MCF 10A (cell line): ENCODE results near the gene CKAP2. TPM values are rescaled to one million over a fixed set of nuclear protein-coding genes. Genes with fewer than 3 reads are reported as not detected.

Experiments
- BruUV-seq: library from RNA; stranded (reverse); fragments of 400-500 nt; replicated peaks from 2 replicates; lab custom pipeline; 2021; lab: Mats Ljungman, UMichigan
- CTCF ChIA-PET: fragments of 300-600 bp; sonication (Branson Sonifier 250); formaldehyde crosslinking; extraction: SDS; loops from one replicate; lab custom pipeline; 2021; ENCODE audit warnings: antibody characterized with exemption, inconsistent platforms; lab: Yijun Ruan, JAX
- POLR2A ChIA-PET: fragments of 300-600, 350-650 bp; sonication (Branson Sonifier 250); formaldehyde crosslinking; extraction: SDS; loops from one replicate; lab custom pipeline; 2020; ENCODE audit warnings: antibody characterized with exemption, inconsistent platforms; lab: Yijun Ruan, JAX
- DNase-seq: peaks from one replicate; pipeline ENCODE4 v3.0.0-alpha.2; 2018; ENCODE audit not compliant: unreplicated experiment
- H3K27ac Mint-ChIP-seq: one replicate; pipeline ENCODE4 v1.8.0; 2022; ENCODE audit warnings: mild to moderate bottlenecking, low read depth, mixed read lengths; ENCODE audit not compliant: unreplicated experiment
- H3K27me3 Mint-ChIP-seq: one replicate; pipeline ENCODE4 v1.8.0; 2022; ENCODE audit warnings: mixed read lengths; ENCODE audit not compliant: insufficient read depth, unreplicated experiment
- H3K36me3 Mint-ChIP-seq: one replicate; pipeline ENCODE4 v1.8.0; 2022; ENCODE audit warnings: mild to moderate bottlenecking, moderate library complexity, mixed read lengths; ENCODE audit not compliant: insufficient read depth, unreplicated experiment
- H3K4me1 Mint-ChIP-seq: one replicate; pipeline ENCODE4 v1.8.0; 2022; ENCODE audit warnings: mixed read lengths; ENCODE audit not compliant: insufficient read depth, unreplicated experiment
- H3K4me3 Mint-ChIP-seq: one replicate; pipeline ENCODE4 v1.8.0; 2022; ENCODE audit warnings: mild to moderate bottlenecking, moderate library complexity, mixed read lengths; ENCODE audit not compliant: unreplicated experiment
- H3K9me3 Mint-ChIP-seq: one replicate; pipeline ENCODE4 v1.8.0; 2022; ENCODE audit warnings: mixed read lengths; ENCODE audit not compliant: unreplicated experiment
- CTCF ChIP-seq: fragments of 200-600 bp; IDR thresholded peaks from one replicate; pipeline ENCODE4 v1.8.0; 2022; ENCODE audit warnings: antibody characterized with exemption, mild to moderate bottlenecking; ENCODE audit not compliant: unreplicated experiment
- intact Hi-C: fragments of 100-400 bp; cut with micrococcal nuclease; formaldehyde crosslinking; loops from 2 replicates; pipeline ENCODE4 v1.14.1; 2022
- total RNA-seq: library from RNA; stranded (reverse); gene quantifications from 2 replicates; pipeline ENCODE4 v1.2.3, GENCODE V29; 2022

CKAP2 gene
- total RNA-seq, 1 experiment from 2014 or later: 50.7 TPM

DNA sequence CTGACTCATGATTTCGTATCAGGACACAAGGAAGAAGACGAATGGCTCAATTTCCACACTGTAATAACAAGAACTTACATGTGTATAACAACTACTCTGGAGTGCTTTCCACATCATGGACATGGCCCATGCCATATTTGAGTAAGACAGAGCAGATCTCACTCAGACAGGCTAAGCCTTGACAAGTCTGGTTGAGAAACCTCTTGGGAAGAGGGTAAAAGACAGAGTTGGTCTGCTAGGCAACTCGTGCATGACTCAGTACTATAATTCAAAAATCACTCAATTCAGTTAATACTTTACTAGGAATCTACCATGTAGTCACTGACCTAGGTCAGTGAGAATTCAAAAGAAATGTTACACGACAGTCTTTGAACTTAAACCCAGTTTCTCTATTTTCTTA, 43.6 kb upstream of the CKAP2 start:
- Mint-ChIP-seq H3K9me3 (no peaks in the 10 kb centered on the region), H3K4me3 (no peak overlapping the region), H3K27ac (peak overlapping the region; percentile 88), H3K36me3 (peaks cover 34% of the 10 kb centered on the region), H3K27me3 (no peaks in the 10 kb centered on the region), H3K4me1 (peaks cover 33% of the 10 kb centered on the region)
- peak; percentile 89 for DNase-seq
- ChIA-PET POLR2A (interaction anchor here (0.8 to 7.3 kb wide), 12 partner anchors 10 to 326 kb away, joined by 3 to 73 read pairs (median 6); partner anchors contain the start of gene VPS36), CTCF (interaction anchor here (0.5 to 3.1 kb wide), 5 partner anchors 29 to 68 kb away, joined by 3 to 31 read pairs (median 5); partner anchors contain the start of gene VPS36)
- TF ChIP-seq CTCF: no peak
- BruUV-seq: no TSS peak
- intact Hi-C loops: no loop called here

DNA sequence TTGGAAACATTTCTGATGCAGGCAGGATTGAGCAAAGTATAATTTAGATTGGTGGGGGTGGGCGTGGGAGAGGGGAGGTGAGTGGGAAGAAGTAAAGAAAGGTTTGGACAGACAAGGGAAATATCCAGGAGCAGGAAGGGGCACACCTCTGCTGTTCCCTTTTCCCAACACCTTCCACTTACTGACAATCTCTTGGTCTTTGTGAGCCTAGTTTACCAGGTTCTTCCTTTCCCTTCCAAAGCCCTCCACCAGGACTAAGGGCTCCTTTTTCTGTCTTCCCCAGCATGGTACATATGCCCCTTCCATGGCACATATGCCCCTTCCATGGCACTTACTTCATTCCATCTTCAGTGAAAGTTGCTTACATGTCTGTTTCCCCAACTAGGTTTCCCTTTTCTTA, 43.1 kb upstream of the CKAP2 start:
- POLR2A ChIA-PET: interaction anchor here (1.0 to 7.3 kb wide), 8 partner anchors 8 to 68 kb away, joined by 3 to 73 read pairs (median 9); partner anchors contain the start of gene VPS36
- intact Hi-C loops: no loop called here
- no TSS peak for BruUV-seq
- Mint-ChIP-seq H3K27ac (peak overlapping the region; percentile 88), H3K4me1 (peaks cover 33% of the 10 kb centered on the region), H3K9me3 (no peaks in the 10 kb centered on the region), H3K4me3 (no peak overlapping the region), H3K27me3 (no peaks in the 10 kb centered on the region), H3K36me3 (peaks cover 39% of the 10 kb centered on the region)
- TF ChIP-seq CTCF: no peak
- CTCF ChIA-PET: interaction anchor here (0.7 to 3.0 kb wide), 3 partner anchors 36 to 51 kb away, joined by 3 to 31 read pairs (median 3); partner anchors contain the start of gene VPS36
- DNase-seq: no peak

GRCh38 chr13:52414051-52414450, 41.2 kb upstream of the CKAP2 start:
- H3K4me3 Mint-ChIP-seq: no peak overlapping the region

More at GRCh38 chr13:52414051-52414450, 41.2 kb upstream of the CKAP2 start:
- H3K27me3 Mint-ChIP-seq: no peaks in the 10 kb centered on the region
- ChIA-PET POLR2A (interaction anchor here (1.3 to 7.3 kb wide), 7 partner anchors 8 to 70 kb away, joined by 3 to 101 read pairs (median 19); partner anchors contain the start of genes THSD1 and VPS36), CTCF (interaction anchor here (1.4 to 2.1 kb wide), 2 partner anchors 37 to 70 kb away, joined by 7 to 12 read pairs; partner anchors contain the start of gene VPS36)
- peaks cover 33% of the 10 kb centered on the region for H3K4me1 Mint-ChIP-seq
- BruUV-seq: no TSS peak
- TF ChIP-seq CTCF: no peak
- no peaks in the 10 kb centered on the region for H3K9me3 Mint-ChIP-seq
- intact Hi-C loops: loop anchor here (2.0 kb wide), 1 partner anchor 37 kb away; the partner anchor contains the start of gene VPS36
- H3K27ac Mint-ChIP-seq: peak overlapping the region; percentile 98
- no peak for DNase-seq
- peaks cover 49% of the 10 kb centered on the region for H3K36me3 Mint-ChIP-seq
